NCI-H1092 (cell line): ENCODE measurements around the gene PROSER2.
"Not testable (repeated sequence)": the region's sequence is repeated elsewhere in the genome, so short reads cannot be mapped to it uniquely, and the experiment has no call there.

Experiments used
- DNase-seq: peaks from one replicate; lab custom pipeline; 2025; lab: John Stamatoyannopoulos, UW

PROSER2 gene

DNA sequence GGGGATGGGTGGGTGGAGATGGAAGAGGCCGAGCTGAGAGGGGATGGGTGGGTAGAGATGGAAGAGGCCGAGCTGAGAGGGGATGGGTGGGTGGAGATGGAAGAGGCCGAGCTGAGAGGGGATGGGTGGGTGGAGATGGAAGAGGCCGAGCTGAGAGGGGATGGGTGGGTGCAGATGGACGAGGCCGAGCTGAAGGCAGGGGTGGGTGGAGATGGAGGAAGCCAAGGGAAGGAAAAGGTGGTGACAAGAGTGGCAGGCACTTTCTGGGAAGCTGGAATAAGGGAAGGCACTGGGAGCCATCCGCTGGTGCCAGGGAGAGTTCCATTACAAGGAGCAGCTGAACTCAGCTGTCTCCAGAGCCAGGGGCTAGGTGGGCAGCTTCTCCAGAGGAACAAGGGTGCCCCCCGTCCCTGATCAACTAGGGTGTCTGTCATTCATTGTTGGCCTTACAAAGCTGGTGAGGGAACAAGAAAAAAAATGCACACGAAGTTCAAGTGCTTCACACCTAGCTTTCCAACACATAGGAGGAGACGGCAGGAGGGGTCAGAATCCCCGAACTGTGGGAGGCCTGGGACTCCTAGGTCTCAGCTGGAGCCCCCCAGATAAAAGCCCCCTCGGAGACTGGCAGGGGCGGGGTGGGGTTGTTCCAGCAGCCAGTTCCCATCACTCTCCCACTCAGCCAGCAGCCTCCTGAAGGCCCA is 62.4 kb downstream of the PROSER2 start:
- DNase-seq: no peak

DNA sequence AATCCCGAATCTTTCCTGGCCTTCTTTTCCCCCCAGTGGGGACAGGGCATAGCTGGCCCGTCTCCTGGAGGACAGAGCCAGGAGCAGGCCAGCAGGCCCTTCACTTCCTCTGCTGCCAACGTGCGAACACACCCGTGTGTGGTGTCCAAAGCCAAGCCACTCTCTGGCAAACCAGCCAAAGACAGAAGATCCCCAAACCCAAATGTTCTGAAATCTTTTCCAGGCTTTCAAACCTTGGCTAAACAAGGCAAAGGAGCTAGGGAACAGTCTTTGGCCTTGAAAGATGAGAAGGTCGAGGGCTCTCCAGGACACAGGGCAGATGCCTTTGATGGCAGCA is 63.0 kb downstream of the PROSER2 start:
- no peak for DNase-seq

DNA sequence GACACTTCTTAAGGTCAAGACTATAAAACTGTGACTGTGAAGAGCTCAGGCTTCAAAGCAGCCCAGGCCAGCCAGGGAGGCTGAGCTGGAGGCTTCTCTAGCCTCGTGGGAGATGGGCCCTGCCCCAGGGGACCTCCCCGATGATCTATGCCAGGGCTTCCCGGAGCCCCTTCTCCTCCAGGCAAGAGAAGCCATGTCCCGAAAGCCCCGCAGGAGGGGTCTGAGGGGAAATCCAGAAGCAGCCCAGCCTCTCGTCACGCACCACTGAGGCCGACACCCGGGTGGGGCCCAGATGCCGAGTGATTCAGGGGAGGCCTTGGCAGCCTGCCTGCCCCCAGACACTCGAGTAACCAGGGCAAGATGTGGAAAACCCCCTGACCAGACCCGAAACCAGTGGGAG is 63.7 kb downstream of the PROSER2 start:
- DNase-seq: no peak

DNA sequence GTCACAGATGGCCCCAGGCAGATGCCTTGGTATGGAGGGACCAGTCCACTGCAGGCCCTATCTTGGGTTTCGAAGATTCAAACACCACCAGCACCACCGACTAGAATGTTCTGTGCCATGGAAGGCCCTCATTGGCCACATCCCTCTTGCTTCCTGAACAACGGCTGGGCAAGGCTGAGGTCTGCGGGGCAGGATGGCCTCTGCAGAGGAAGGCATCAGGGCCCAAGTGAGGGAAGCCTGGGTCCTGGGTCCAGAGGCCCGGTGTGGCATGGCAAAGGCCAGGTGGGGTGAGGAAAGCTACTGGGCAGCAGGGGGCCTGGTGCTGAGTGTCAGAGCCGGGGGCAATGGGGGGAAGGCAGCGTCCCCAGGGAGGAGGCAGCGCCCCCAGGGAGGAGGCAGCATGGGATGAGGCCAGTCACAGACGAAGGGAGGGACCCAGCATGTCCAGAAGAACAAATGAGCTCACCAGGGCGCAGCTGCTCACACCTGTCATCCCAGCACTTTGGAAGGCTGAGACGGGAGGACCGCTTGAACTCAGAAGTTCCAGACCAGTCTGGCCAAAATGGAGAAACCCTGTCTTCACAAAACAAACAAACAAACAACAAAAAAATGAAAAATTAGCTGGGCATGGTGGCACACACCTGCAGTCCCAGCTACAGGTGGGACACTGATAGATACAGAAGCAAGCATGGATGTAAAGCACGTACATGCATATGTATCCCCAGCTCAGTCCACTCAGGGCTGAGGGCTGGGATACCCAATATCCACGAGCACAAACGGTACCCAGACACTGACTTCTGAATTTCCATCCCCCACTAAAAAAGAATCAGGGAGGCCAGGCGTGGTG is 64.4 kb downstream of the PROSER2 start:
- DNase-seq: no peak

DNA sequence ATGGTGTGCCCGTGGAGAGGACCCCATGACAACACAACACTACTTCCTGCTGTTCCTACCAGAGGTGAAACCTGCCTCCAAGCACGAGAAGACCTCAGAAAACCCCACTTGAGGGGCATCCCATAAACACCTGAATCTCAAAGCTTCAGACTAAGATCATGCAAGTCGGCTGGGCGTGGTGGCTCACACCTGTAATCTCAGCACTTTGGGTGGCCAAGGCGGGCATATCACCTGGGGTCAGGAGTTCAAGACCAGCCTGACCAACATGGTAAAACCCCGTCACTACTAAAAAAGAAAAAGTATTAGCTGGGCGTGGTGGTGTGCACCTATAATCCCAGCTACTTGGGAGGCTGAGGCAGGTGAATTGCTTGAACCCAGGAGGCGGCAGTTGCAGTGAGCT is 66.1 kb downstream of the PROSER2 start:
- not testable (repeated sequence) for DNase-seq

DNA sequence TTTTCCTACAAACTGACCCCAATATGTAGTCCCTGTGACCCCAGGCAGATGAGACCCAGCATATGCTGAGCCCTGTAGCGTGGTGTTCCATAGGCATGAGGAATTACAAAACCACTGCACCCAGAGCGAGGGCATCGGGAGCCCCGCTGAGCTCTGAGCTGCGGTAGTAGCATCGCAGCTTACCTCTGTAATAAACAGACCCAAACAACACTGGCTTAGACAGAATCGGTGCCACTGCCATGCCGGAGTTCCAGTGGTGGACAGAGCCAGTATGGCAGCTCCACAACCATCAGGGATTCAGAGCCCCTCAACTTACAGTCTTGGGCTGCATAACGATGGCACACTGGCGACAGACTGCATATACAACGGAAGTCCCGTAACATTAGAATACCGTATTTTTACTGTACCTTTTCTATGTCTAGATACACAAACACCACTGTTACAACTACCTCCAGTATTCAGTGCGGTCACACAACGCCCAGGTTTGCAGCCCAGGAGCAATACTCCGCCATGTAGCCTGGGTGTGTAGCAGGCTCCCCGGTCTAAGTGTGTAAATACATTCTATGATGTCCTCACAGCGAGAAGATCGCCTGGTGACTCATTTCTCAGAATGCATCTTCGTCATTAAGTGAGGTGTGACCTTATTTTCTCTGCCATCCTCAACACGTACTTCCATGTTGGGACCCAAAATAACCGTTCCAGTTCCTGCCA is 68.8 kb downstream of the PROSER2 start:
- no peak for DNase-seq

DNA sequence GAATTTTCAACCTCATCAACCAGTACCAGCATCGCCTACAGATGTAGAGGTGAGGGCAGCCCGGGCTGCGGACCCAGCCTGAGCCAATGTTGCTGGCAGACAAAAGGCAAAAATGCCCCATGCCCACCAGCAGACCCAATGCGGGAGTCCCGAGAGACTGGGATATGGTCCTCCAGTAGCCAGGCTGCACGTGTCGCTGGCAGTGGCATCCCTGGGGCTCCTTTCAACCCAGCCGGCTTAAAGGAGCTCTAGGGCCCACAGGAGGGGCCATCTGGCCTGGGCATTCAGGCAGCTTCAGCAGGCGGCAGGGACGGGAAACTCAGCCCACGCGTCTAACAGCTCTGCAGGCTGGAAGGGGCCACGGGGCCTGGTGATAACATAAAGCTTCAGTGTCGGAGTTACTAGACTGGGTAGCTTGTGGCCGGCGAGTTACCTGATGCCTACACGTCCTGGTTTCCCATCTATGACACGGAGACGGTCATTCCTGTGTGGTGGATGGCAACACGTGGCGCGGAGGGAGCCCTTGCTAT is 70.7 kb downstream of the PROSER2 start:
- DNase-seq: no peak

DNA sequence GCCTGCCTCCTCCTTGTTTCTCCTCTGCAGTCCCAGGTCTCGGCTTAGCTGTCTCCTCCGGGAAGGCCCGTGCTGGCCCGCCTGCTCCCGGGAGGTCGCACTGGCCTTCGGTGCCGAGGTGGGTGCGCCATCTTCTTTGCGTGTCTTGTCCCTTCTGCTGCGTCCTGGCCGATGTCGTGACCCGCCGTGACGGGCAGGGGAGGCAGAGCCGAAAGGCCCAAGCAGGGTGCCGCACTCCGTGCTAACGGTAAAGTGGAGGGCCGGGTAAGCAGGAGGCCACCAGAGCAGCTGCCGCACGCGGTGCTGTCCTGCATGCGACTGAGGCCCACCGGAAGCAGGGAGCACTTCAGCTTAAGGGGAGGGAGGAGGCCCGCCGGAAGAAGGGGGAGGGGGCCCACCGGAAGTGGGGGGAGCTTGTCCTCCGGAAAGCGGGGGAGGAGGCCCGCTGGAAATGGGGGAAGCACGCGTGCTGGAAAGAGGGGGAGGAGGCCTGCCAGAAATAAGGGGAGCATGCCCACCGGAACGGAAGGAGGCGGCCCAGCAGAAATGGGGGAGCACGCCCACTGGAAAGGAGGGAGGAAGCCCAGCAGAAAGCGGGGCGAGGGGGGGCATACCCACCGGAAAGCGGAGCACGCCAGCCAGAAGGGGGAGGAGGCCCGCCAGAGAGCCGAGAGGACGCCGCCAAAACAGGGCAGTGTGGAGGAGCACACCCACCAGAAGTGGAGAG is 71.4 kb downstream of the PROSER2 start:
- no peak for DNase-seq

DNA sequence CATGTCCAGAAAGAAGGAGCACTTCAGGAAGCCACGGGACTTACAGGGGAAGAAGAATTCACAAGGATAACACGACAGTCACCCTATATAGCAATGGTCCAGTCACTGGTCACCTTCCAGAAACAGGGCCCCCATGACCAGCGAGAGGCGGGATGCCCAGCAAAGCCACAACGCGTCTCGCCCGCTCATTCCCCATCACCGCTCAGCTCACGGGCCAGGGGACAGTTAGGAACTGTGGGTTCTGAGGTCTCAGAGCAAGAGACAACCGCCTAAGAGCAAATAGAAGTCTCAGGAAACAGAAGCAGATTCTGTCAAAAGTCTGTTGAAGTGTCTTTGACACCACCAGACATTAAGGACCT is 71.9 kb downstream of the PROSER2 start:
- DNase-seq: no peak

DNA sequence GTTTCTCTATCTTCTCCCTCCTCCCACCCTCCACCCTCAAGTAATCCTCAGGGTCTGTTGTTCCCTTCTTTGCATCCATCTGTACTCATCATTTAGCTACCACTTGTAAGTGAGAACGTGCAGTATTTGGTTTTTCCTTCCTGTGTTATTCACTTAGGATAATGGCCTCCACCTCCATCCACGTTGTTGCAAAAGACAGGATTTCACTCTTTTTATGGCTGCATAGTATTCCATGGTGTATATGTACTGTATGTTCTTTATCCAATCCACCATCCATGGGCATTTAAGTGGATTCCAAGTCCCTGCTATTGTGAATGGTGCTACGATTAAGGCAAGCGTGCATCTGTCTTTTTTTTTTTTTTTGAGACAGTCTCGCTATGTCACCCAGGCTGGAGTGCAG is 72.4 kb downstream of the PROSER2 start:
- no peak for DNase-seq

DNA sequence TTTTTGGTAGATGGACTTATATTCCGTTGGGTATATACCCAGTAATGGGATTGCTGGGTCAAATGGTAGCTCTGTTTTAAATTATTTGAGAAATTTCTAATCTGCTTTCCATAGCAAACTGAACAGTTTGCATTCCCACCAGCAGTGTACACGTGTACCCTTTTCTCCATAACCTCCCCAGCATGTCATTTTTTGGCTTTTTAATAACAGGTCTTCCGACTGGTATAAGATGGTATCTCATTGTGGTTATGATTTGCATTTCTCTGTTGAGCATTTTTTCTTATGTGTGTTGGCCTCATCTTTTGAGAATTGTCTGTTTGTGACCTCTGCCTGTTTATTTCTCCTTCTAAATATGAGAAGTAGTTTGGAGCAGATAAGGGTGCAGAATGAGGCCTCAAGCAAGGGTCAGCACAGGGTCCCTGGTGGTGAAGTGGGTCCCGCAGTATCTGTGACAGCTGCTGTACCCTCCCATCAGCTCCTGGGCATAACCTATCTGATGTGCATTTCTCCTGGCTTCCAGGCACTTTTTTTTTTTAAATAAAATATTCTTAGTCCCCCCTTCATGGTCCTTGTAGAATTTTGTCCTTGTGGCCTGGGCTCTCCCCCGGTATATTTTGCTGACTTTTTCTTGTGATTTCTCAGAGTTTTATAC is 73.5 kb downstream of the PROSER2 start:
- no peak for DNase-seq

DNA sequence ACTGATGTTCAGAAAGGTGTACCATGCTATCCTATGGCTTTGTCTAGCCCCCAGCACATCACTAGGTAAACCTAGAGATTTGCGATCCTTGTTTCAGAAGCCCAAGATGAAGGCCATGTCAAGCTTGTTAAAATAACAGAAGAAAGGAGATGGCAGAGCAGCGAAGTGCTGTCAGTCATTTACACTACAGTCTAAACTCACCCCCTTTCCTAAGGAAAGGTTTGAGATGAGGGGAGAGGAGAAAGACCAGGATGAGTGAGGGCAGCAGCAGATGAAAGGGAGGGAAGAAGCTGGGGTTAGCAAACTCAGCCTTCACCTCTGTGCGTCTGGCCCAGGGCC is 74.8 kb downstream of the PROSER2 start:
- no peak for DNase-seq

DNA sequence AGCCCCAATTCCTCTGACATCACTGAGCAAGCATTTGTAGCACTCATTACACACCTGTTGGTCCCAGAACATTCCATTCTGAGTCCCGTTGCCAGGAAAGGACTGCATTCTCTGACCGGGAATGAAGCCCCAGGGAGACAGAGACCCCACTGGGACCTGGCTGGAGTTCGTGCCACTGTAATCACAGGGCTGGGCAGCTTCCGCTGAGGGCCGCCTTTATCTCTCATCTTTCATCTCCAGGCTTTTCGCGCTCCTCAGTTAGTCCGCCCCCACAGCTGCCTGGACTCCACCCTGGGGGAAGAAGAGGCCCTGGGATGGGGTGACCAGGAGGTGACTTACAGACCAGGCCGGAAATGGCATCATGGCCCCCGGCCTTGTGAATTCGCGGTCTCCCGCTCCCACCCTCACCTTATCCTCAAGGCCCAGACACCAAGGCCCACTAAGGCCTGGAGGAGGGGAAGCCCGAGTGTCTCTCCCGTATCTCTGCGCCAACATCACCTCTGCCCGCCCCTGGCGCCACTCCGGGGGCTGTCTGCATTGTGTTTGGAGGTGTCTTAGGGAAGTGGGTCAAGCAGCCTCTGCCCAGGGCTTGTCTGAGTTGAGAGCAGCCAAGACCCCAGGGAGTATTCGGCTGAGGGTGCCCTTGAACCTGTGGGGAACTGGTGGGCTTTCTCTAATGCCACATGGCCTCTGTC is 75.4 kb downstream of the PROSER2 start:
- DNase-seq: no peak

DNA sequence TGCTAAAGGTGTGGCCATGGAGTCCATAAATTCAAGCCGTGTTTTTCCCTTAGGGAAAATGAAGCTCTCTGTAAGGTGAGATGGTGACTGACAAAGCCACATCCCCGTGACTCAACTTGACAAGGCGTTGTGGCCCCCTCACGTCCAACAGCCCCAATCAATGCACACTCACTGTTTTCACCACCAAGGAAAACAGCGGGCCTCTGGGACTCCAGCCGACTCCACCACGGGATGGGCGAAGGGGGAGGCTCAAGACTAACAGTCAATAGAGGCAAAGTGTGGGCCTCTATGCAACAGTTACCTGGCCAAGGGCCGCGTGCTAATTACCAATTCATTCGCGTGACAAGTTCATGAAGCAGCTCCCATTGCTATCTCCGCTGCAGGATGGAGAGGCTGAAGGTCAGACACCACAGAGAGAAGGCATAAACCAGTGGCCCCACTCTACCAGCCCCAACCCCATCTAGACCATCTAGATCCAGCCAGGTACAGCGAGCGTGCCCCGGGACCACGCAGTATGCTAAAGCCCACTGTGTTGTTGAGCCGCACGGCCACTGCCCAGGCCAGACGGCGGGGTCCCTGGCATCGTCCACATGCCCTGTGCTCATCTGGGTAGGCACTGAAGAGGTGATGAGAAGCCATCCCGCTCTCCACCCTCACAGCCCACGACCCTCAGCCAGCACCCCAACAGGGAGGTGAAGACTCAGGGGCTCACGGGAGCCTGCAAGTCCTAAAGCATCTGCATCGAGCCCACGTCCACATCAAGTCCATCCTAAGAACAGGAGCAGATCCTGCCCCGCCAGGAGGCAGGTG is 76.1 kb downstream of the PROSER2 start:
- DNase-seq: no peak

DNA sequence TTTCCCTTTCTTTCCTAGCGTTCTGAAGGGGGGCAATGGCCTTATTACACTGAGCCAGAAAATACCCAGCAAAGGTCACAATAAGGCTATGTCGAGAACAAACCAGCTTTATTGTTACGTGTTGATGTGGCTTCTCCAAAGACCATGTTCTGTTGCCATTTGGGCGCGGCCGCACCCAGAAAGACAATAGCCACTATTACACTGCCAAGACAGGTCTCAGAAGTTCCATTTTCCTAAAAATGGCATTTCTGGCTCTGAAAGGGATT is 77.8 kb downstream of the PROSER2 start:
- no peak for DNase-seq

DNA sequence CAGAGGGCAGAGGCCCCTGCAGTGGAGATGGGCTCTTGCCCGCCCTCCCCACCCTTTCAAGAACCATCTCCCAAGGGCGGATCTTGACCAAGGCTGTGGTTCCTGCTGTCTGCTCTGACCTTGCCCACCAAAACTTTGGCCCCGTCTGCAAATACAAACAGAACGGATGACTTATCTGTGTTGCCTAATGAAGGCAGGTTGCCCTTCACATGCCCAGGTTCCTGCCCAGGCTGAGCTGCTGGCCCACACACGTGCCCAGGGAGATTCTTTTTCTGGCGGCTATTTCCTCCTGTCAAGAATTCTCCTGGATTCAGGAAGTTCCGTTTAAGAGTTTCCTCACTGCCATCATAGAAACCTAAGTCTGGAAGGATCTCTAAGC is 78.3 kb downstream of the PROSER2 start:
- no peak for DNase-seq

DNA sequence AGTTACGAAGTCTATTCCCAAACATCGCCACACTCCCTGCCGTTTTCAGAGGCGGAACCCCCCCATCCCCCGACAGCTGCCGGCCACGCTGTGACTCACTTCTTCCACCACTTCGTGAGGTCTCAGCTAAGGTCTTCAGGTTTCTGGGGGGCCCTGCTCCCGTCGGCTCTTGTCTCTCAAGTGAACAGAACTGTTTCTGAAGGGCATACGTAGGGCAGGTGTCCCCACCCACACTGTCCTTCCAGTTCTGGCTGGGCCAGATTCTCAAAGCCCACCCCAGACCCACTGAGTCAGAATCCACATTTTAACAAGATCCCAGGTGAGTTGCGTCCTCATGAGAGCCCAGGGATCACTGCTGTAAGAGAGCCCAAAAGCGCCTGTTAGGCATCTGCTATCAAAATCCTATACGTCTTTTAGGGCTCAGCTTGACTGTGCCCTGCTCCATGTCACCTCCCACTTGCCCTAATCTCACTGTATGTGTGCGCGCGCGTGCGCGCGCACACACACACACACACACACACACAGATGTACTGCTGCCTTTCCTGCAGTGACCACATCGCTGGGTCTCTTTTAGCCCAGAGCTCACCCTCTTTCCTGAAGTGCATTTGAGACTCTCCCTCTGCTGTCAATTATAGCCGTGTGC is 78.8 kb downstream of the PROSER2 start:
- no peak for DNase-seq

DNA sequence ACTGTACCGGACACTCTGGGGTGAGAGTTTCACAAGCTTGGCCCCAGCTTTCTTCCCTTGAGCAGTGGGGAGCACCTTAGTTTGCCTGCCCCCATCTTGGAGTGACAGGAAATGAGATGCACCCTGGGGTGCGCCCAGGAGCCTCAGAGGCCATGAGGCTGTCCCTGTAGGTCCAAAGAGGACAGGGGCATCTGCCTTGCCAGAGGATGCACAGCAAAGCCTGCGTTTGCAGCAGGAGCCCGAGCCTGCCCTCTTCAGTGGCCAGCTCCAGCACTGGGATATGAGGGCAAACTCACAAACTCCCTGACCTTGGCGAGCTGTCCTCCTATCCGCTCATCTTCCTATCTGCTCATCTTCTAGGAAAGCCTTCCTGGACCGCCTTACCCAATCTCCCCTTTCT is 79.5 kb downstream of the PROSER2 start:
- no peak for DNase-seq

DNA sequence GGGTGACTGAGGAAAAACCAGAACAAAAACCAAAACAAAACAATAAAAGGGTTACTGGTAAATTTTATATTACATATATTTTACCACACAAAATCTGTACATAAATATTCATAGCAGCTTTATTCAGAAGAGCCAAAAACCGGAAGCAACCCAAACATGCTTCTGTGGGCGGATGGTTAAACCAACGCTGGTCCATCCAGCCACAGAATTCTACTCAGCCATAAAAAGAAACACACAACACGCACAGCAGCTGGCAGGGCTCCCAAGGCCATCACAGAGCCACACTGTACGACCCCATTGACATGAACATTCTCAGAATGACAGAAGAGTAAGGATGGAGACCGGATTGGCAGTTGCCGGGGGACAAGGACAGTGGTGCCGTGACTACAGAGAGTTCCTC is 83.6 kb downstream of the PROSER2 start:
- no peak for DNase-seq

DNA sequence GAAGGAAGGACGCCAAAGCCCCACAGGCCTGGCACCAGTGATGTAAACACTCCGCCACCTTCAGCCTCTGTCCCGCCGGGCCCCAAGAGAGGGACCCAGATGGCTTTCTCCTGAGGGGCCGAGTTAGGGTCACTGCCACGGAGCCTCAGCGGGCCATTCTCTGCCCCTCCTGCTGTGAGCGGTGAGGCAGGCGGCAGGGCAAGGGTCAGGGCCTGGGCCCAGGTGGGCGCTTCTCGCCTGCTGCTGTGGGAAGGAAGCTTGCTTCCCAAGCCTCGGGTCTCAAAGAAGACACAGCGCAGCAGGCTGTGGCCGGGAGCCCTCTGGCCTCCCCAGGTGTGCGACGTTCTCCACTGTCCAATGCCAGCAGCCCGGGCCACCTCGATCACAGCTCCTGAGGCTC is 84.8 kb downstream of the PROSER2 start:
- no peak for DNase-seq
